Dermis blood vessel endothelial cell (primary cell): Measurements from ENCODE around the gene ADM5. TPM values are rescaled to one million over a fixed set of nuclear protein-coding genes. Genes with fewer than 3 reads are reported as not detected.
A peak's percentile ranks its signal among the peaks of the same experiment; 100 is the strongest.
"Not testable (repeated sequence)": the region's sequence is repeated elsewhere in the genome, so short reads cannot be mapped to it uniquely, and the experiment has no call there.

Source experiments
- DNase-seq: peaks from one replicate; pipeline ENCODE4 v3.0.0; 2010
- total RNA-seq: library from RNA; depleted of rRNA; stranded (reverse); fragments of >200 nt; gene quantifications from 2 replicates; pipeline ENCODE4 v1.2.3, GENCODE V29; 2014

The ADM5 gene
- total RNA-seq, 1 donor from 2014 or later: 1.5 TPM

DNA sequence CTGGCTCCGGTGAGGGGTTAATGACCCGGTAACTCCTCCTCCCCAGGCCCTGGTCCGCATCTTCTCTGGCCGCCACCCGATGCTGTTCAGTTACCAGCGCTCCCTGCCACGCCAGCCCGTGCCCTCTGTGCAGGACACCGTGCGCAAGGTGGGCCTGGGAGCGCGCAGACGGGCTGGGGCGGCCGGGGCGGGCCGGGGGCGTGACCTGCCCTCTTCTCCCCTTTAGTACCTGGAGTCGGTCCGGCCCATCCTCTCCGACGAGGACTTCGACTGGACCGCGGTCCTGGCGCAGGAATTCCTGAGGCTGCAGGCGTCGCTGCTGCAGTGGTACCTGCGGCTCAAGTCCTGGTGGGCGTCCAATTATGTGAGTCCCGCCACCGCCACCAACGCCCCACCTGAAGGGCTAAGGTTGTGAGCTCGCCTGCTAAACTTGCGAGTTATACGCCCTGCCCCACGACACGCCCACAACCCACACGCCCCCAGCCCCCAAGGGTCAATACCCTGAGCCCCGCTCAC, 11.9 kb downstream of the ADM5 start:
- no peak for DNase-seq

DNA sequence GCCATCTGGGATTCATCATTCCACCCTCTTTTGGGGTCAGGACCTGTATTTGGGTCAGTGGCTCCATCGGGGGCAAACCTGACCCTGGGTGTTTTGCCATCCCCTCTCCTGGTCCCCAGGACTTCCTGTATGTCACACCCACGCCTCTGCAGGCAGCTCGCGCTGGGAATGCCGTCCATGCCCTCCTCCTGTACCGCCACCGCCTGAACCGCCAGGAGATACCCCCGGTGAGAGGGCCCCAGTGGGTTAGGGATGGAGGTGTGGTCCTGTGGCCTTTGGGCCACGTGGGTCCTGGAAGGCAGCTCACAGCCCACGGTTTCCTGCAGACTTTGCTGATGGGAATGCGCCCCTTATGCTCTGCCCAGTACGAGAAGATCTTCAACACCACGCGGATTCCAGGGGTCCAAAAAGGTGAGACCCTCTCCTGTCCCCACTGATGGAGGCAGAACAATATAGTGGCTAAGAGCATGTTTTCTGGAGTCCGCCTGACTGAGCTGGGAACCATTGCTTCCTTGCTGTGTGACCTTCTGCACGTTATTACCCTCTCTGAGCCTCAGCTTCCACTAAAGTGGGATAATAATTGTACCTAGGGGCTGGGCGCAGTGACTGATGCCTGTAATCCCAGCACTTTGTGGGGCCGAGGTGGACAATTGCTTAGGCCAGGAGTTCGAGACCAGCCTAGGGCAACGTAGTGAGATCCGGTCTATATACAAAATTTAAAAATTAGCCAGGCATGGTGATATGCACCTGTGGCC, 15.7 kb downstream of the ADM5 start:
- no peak for DNase-seq

DNA sequence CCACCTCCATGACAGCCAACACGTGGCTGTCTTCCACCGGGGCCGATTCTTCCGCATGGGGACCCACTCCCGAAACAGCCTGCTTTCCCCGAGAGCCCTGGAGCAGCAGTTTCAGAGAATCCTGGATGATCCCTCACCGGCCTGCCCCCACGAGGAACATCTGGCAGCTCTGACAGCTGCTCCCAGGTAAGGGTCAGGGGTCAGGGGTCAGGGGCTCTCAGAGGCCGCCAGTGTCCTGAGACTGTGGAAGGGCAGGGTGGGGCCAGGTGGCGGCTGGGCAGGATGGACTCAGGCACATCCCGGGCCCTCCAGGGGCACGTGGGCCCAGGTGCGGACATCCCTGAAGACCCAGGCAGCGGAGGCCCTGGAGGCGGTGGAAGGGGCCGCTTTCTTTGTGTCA, 16.5 kb downstream of the ADM5 start:
- DNase-seq: no peak

DNA sequence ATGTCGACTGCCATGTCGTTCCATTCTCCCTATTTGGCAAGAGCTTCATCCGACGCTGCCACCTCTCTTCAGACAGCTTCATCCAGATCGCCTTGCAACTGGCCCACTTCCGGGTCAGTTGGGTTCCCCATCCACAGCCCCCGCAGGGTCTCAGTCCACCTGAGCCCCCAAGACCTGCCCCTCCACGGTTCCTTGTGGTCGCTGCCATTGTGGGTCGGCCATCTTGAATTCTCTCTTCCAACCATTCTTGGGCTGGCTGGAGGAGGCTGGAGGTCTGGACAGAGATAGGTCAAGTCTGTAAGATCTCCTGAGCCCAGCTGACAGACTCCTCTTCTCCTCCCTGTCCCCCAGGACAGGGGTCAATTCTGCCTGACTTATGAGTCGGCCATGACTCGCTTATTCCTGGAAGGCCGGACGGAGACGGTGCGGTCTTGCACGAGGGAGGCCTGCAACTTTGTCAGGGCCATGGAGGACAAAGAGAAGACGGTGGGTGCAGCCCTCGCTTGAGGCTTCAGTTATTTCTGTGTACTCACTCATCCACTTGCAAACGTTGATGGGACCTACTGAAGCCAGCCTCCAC, 21.1 kb downstream of the ADM5 start:
- no peak for DNase-seq

DNA sequence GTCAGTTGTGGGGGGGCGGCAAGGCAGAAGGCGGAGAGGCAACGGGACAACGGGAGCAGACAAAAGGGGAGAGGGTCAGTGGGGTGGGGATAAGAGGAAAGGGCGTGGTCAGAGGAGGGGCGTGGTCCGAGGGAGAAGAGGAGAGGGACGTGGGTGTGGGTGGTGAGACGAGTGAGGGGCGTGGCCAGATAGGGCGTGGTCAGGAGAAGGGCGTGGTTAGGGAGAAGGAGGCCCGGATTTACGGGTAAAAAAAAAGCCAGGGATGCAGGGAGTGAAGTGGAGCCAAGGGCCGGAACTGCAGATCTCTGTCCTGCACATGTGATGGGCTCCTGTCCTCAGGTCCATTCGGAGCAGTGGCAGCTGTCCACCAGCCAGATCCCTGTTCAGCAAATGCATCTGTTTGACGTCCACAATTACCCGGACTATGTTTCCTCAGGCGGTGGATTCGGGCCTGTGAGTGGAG, 23.0 kb downstream of the ADM5 start:
- DNase-seq: peak; percentile 11

DNA sequence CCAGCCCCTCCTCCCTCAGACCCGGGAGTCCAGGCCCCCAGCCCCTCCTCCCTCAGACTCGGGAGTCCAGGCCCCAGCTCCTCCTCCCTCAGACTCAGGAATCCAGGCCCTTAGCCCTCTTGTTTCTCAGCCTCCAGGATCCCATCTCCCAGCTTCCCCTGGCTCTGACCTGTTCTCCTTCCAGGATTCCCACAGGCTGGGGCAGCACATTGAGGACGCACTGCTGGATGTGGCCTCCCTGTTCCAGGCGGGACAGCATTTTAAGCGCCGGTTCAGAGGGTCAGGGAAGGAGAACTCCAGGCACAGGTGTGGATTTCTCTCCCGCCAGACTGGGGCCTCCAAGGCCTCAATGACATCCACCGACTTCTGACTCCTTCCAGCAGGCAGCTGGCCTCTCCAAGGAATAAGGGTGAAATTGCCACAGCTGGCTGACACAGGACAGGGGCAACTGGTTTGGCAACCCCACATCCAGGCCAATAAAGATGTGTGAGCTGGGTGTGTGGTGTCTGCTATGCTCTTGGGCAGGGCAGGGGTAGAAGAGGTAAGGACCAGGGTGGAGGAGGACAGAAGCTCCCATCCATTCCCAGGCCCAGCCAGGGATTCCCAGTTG, 23.9 kb downstream of the ADM5 start:
- no peak for DNase-seq

DNA sequence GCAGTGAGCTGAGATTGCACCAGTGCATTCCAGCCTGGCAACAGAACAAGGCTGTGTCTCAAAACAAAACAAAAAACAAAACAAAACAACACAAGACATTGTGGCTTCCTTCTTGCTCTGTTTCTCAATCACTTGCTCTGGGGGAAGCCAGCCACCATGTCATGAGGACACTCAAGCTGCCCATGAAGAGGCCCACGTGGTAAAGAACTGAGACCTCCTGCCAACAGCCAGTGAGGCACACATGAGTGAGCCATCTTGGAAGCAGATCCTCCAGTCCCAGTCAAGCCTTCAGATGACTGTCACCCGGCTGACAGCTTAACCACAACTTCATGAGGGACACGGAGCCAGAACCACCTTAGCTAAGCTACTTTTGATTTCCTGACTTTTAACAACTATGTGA, 26.8 kb downstream of the ADM5 start:
- DNase-seq: no peak

DNA sequence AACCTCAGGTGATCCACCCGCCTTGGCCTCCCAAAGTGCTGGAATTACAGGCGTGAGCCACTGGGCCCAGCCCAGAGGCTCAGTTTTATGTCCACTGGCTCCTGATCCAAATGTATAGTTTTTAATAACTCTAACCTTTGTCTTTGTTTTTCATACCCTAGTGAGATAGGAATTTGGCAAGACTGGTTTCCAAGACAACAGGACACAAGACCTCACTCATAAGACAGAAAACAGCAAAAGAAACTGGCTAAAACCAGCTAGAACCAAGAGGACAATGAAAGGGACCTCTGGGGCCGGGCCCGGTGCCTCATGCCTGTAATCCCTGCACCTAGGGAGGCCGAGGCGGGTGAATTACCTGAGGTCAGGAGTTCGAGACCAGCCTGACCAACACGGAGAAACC, 29.1 kb downstream of the ADM5 start:
- peak; percentile 19 for DNase-seq

DNA sequence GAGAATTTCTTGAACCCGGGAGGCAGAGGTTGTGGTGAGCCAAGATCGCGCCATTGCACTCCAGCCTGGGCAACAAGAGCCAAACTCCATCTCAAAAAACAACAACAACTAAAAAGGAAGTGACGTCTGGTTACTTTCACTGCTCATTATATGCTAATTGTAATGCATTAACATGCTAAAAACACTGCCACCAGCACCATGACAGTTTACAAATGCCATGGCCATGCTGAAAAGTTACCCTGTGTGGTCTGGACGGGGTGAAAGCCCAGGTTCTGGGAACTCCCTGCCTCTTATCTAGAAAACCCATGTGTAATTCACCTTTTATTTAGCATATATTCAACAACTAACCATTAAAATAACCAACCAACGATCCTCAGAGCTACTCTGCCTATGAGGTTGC, 29.6 kb downstream of the ADM5 start:
- no peak for DNase-seq

DNA sequence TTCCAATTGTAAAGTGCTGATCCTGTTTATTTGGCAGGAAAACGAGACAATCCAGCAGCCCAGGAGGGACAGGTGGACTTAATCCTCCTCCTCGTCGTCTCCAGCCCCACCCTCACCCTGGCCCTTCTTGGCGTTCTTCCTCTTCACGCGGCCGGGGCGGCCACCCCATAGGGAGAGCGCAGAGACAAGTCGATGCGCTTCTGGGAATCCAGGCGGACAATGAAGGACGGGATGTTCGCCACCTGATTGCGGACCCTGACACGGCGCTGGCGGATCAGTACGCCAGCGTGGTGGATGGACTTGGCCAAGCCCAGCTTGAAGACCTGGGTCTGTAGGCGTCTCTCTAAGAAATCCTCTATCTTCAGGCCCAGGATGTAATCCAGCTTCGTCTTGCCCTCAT, 30.0 kb downstream of the ADM5 start:
- DNase-seq: not testable (repeated sequence)

DNA sequence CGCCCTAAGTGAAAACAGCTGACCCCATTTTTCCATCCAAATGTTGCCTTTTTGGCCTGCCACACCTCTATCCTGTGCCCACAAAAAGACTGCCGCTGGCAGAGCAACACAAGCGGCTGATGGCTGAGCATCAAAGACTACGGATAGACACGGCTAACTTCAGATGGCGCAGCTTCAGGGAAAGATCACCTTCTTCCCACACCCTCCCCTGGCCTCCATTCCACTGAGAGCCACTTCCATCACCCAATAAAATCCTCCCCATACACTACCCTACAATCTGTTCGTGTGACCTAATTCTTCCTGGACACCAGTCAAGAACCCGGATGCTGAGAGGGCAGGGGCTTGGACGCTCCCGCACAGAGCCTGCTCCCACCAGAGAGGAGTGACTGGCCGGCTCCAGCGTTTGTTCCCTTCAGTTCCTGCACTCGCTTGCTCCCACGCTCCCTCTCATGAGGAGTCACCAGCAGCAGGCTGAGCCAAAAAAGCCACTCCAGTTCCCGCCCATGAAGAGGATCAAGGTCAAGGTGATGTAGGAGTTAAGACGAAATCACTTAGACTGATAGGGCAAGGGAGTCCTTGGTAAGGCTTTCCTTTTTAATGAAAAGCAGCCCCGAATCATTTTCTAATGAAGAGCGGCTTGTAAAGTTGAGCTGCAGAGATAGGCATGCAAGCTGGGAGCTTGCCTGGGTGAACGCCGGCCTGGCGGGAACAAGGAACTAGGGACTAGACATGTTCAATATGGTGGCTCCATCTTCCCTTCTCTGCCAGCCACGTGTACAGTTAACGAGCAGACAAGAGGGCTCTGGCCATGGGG, 38.0 kb downstream of the ADM5 start:
- DNase-seq: no peak

DNA sequence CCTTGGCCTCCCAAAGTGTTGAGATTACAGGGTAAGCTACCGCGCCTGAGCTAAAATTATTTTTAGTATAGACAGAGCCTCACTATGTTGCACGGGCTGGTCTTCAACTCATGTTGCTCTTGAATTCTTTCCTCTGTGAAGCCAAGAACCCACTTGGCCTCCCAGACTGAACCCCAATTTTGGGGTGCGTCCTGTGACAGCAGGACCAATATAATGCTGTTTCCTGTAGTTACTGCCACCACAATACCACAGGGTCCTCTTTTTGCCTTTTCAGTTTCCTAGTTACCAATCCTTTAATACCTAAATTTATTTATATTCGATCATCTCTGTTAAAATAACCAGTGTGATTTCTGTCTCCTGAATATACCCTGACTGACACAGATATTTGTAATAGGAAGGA, 40.8 kb downstream of the ADM5 start:
- no peak for DNase-seq

DNA sequence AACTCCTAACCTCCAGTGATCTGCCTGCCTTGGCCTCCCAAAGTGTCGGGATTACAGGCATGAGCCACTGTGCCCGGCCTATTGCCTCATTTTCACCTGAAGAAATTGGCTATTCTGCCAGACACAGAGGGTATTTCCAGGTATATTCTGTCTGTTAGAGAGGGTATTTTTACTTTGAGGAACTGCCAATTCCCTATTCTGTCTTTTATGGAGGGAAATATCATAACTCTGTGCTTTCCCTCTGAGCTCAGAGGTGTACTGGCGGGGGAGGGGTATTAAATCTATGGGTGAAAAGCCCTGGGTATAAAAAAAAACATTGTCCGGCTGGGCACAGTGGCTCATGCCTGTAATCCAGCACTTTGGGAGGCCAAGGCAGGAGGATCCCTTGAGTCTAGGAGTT, 48.9 kb downstream of the ADM5 start:
- no peak for DNase-seq

DNA sequence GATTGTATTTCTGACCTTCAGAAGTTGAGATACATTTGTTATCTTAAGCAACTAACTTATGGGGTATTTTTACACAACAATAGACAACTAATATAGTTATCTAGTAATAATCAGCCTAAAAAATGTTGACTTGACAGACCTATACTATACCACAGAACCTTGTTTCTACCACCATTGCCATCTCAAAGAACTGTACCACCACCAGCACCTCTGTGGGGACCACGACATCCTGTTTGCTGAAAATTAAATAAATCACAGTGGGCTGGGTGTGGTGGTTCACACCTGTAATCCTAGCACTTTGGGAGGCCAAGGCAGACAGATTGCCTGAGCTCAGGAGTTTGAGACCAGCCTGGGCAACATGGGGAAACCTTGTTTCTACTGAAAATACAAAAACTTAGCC, 49.7 kb downstream of the ADM5 start:
- DNase-seq: no peak

DNA sequence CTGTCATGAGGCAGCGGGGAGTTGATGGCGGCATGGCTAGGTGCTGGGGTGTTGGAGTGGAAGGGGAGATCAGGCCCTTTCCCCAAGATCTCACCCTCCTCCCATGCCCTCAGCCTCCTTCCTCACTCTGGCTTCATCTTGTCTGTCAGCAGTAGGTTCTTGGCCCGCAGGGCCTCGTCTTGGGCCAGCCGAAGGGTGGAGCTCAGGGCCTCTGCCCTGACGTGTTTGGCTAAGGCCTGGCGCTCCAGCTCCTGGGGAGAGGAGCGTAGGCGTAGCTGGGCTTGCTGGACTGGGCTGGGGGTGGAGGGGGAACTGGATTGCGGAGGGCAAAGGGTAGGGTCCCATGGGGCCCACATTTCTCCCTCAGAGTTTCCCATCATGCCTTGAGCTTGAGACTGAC, 50.5 kb downstream of the ADM5 start:
- no peak for DNase-seq

Other genes with a start within 250 kb of the ADM5 start
- 0.17 and 0.42 TPM in 2 replicates for gene SLC17A7, start 248.1 kb upstream of the ADM5 start, total RNA-seq
- gene PIH1D1, start 237.8 kb upstream of the ADM5 start, total RNA-seq: 143 and 169 TPM in 2 replicates
- gene ALDH16A1, start 236.4 kb upstream of the ADM5 start, total RNA-seq: 55.3 and 82.5 TPM in 2 replicates
- gene FLT3LG, start 215.4 kb upstream of the ADM5 start, total RNA-seq: 1.2 and 1.6 TPM in 2 replicates
- 2,583 and 3,504 TPM in 2 replicates for gene RPL13A, start 202.0 kb upstream of the ADM5 start, total RNA-seq
- 2,205 and 5,498 TPM in 2 replicates for gene RPS11, start 193.2 kb upstream of the ADM5 start, total RNA-seq
- gene FCGRT, start 176.9 kb upstream of the ADM5 start, total RNA-seq: 77.9 and 241 TPM in 2 replicates
- 6.7 and 24.8 TPM in 2 replicates for gene RCN3, start 161.6 kb upstream of the ADM5 start, total RNA-seq
- 90.4 and 98.7 TPM in 2 replicates for gene NOSIP, start 109.0 kb upstream of the ADM5 start, total RNA-seq
- gene PRRG2, start 108.3 kb upstream of the ADM5 start, total RNA-seq: 6.1 and 7.5 TPM in 2 replicates
- 2.4 and 4.8 TPM in 2 replicates for gene PRR12, start 98.4 kb upstream of the ADM5 start, total RNA-seq
- gene RRAS, start 49.5 kb upstream of the ADM5 start, total RNA-seq: 24.3 and 28.6 TPM in 2 replicates
- 11.9 and 26.5 TPM in 2 replicates for gene SCAF1, start 47.4 kb upstream of the ADM5 start, total RNA-seq
- gene IRF3, start 23.7 kb upstream of the ADM5 start, total RNA-seq: 47.3 and 79.9 TPM in 2 replicates
- 3.1 and 9.2 TPM in 2 replicates for gene BCL2L12, start 23.7 kb upstream of the ADM5 start, total RNA-seq
- gene PRMT1, start 12.3 kb upstream of the ADM5 start, total RNA-seq: 282 and 338 TPM in 2 replicates
- 19.1 and 19.5 TPM in 2 replicates for gene CPT1C, start 1.5 kb downstream of the ADM5 start, total RNA-seq
- 0.17 TPM in 1 of 2 replicates, not detected in the other for gene TSKS, start 73.7 kb downstream of the ADM5 start, total RNA-seq
- gene AP2A1, start 77.4 kb downstream of the ADM5 start, total RNA-seq: 52.1 and 129 TPM in 2 replicates
- 19.2 and 22.4 TPM in 2 replicates for gene FUZ, start 123.7 kb downstream of the ADM5 start, total RNA-seq
- gene MED25, start 128.7 kb downstream of the ADM5 start, total RNA-seq: 13.4 and 34.4 TPM in 2 replicates
- 57.2 and 72.9 TPM in 2 replicates for gene PTOV1, start 161.6 kb downstream of the ADM5 start, total RNA-seq
- 44.3 and 60.4 TPM in 2 replicates for gene PNKP, start 178.0 kb downstream of the ADM5 start, total RNA-seq
- 9.9 and 13.0 TPM in 2 replicates for gene AKT1S1, start 187.8 kb downstream of the ADM5 start, total RNA-seq
- gene TBC1D17, start 188.1 kb downstream of the ADM5 start, total RNA-seq: 7.5 and 13.8 TPM in 2 replicates
- gene IL4I1, start 207.3 kb downstream of the ADM5 start, total RNA-seq: 2.1 and 3.6 TPM in 2 replicates
- 3.2 and 3.5 TPM in 2 replicates for gene ATF5, start 239.6 kb downstream of the ADM5 start, total RNA-seq
- gene NUP62, start 239.9 kb downstream of the ADM5 start, total RNA-seq: 28.4 and 47.0 TPM in 2 replicates